ENCODE data around the gene GM2A.
"Not testable (repeated sequence)": the region's sequence is repeated elsewhere in the genome, so short reads cannot be mapped to it uniquely, and the experiment has no call there.

The GM2A gene

GRCh38 chr5:151251621-151252020 lies 1.4 kb upstream of the GM2A start:
- no peak for DNase-seq (ENCODE audit: low read depth in 2 of 2)

DNA sequence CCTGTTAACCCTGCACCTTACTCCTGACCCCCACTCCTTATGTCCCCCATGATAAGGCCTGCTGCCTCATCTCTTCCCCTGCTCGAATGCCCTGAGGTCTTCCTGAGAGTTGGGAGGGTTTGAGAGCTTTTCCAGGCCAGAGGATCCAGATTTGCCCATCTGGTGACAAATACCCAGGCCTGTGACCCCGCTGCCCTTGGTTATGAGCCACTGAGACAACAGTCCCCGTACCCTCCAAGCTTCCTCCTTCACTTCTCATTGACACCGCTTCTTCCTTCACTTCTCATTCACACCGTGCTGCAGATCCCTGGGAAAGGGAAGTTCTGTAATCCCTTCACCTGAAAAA lies 593 bp downstream of the GM2A start:
- no peak for DNase-seq (ENCODE audit: low read depth in 2 of 2)

- no peak for DNase-seq (ENCODE audit: low read depth in 2 of 2)
These were observed 1.6 kb downstream of the GM2A start for GRCh38 chr5:151254556-151254955.

DNA sequence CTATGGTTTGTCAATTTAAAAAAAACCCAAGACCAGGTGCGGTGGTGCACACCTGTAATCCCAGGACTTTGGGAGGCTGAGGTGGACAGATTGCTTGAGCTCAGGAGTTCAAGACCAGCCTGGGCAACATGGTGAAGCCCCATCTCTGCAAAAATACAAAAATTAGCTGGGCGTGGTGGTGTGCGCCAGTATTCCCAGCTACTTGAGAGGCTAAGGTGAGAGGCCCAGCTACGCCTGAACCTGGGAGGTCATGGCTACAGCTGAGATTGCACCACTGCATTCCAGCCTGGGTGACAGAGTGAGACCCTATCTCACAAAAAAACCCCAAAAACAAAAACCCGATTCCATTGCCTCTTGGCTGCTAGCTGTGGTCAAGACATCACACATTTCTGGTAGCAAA lies 2.0 kb downstream of the GM2A start:
- not testable (repeated sequence) for DNase-seq (ENCODE audit: low read depth in 2 of 2)

- no peak for DNase-seq (ENCODE audit: low read depth in 2 of 2)
These were observed 2.8 kb downstream of the GM2A start for GRCh38 chr5:151255621-151256286.

- no peak for DNase-seq (ENCODE audit: low read depth in 2 of 2)
These were observed 4.8 kb downstream of the GM2A start for GRCh38 chr5:151257731-151258181.

GRCh38 chr5:151258201-151258611 lies 5.2 kb downstream of the GM2A start:
- DNase-seq (ENCODE audit: low read depth in 2 of 2): no peak

DNA sequence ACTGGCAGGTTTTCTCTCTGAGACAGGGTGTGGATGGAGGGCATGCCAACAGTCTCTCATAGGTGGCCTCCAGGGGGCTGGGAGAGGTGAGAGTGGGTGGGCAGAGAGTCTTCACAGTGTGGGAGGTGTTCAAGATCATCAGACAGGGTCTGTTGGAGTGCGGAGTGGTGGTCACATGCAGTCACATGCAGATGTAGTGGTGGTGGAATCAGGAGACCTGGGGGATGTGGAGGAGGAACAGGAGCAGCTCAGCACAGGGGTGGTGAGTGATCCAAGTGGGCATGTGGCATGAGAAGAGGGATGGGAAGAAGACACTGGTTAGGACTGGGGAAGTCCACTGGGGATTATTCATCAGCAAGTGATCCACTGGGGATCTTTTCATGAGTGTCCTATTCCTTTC lies 5.8 kb downstream of the GM2A start:
- no peak for DNase-seq (ENCODE audit: low read depth in 2 of 2)

- DNase-seq (ENCODE audit: low read depth in 2 of 2): no peak
These were observed 6.9 kb downstream of the GM2A start for GRCh38 chr5:151259931-151260330.

- DNase-seq (ENCODE audit: low read depth in 2 of 2): no peak
These were observed 9.5 kb downstream of the GM2A start for GRCh38 chr5:151262532-151262931.

- DNase-seq (ENCODE audit: low read depth in 2 of 2): no peak
These were observed 11.1 kb downstream of the GM2A start for GRCh38 chr5:151264113-151264512.

DNA sequence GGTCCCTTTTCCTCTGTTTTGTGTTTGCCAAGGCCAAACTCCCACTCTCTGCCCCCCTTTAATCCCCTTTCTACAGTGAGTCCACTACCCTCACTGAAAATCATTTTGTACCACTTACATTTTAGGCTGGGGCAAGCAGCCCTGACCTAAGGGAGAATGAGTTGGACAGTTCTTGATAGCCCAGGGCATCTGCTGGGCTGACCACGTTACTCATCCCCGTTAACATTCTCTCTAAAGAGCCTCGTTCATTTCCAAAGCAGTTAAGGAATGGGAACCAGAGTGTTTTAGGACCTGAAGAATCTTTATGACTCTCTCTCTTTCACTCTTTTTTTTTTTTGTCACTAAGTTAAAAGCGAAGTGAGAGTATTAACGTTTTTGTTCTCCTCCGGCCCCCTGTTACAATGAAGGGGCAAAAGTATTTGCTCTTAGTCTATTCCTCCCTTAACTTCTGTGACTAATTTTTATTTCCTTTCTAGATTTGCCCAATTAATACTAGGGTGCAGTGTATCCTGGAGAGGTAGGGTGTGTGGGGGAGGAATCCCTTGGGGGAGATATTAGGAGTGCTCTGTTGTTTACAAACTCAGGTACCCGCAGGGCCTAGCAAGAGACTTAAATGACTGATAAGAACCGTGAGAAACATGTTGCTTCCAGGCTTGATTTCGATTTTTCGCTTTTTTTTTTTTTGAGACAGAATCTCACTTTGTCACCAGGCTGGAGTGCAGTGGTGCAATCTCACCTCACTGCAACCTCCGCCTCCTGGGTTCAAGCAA lies 14.7 kb downstream of the GM2A start:
- no peak for DNase-seq (ENCODE audit: low read depth in 2 of 2)

DNA sequence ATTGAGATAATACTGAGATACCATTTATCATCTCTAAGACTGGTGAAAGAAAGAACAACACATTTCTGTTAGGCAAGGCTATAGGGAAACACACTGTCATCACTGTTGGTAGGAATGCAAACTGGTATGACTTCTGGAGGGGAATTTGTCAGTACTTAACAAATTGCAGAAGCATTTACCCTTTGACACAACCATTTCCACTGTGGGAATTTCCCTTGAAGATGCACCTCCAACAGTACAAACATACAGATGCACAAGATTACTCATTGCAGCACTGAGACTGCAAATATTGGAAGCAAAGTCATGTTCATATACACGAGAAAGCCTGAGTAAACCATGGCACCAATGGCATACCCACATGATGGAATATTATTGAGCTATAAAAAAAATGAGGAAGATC lies 17.6 kb downstream of the GM2A start:
- no peak for DNase-seq (ENCODE audit: low read depth in 2 of 2)

DNA sequence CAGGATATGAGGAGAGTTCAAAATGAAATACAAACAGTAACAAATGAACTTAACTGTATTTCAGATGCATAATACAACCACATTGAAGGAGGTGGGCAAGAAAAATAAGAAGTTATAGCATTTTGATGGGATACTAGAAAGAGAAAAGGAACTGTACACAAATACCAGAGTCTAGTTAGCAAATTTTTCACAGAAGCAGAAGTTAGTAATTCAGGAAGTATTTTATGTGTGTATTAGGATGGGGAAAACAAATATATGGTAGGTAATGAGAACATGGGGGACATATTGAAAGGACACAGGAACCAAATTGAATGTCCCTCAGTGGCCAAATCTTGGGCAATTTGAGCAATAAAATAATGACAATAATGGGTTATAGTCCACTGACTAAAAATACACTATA lies 18.4 kb downstream of the GM2A start:
- DNase-seq (ENCODE audit: low read depth in 2 of 2): no peak

DNA sequence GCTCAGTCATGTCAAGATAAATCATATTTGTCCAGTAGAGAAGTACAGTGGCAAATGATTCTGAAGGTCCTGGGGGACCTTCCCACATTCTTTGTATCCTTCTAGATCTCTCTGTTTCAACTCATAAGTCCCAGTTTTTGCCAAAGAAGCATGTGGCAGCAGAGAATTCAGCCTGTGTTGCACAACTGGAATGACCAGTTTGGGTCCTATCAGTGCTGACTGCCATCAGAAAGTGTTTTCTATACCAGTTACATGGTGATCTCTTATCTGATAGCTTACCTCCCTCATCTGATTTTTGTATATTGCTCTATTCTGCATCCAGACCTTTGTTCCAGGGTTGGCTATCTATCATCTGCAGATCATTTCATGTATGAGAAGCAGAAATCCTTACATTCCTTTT lies 21.7 kb downstream of the GM2A start:
- no peak for DNase-seq (ENCODE audit: low read depth in 2 of 2)

DNA sequence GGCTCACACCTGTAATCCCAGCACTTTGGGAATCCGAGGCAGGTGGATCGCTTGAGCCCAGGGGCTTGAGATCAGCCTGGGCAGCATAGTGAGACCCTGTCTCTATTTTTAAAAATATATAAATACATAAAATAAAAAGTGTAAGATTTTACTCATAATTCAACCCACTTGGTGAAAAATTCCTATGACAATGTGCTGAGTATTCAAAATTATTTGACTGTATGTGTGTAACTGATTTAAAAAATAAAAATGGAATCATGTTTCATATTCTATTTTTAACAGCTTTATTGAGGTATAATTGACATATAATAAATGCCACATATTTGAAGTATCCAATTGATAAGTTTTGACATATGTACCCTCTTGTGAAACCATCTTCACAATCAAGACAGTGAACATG lies 22.8 kb downstream of the GM2A start:
- DNase-seq (ENCODE audit: low read depth in 2 of 2): no peak

DNA sequence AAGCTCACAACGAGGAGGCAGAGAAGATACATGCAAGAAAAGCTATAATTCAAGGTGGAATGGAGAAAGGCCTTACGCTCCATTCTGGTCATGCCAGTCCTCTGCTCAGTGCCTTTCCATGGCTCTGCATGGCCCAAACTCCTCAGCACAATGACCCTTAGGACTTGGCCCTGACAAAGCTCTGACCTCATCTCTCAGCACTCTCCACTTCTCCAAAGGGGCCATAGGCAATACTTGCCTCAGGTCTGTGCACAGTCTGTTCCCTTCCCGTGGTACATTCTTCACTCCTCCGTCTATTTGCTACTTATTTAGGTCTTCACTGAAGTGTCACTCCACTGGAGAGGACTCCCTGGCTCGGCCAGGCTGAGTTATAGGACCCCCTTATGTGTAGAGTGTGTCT lies 25.9 kb downstream of the GM2A start:
- DNase-seq (ENCODE audit: low read depth in 2 of 2): no peak

- DNase-seq (ENCODE audit: low read depth in 2 of 2): no peak
These were observed 27.5 kb downstream of the GM2A start for GRCh38 chr5:151280443-151280842.

GRCh38 chr5:151281001-151281639 lies 28.1 kb downstream of the GM2A start:
- DNase-seq (ENCODE audit: low read depth in 2 of 2): no peak

DNA sequence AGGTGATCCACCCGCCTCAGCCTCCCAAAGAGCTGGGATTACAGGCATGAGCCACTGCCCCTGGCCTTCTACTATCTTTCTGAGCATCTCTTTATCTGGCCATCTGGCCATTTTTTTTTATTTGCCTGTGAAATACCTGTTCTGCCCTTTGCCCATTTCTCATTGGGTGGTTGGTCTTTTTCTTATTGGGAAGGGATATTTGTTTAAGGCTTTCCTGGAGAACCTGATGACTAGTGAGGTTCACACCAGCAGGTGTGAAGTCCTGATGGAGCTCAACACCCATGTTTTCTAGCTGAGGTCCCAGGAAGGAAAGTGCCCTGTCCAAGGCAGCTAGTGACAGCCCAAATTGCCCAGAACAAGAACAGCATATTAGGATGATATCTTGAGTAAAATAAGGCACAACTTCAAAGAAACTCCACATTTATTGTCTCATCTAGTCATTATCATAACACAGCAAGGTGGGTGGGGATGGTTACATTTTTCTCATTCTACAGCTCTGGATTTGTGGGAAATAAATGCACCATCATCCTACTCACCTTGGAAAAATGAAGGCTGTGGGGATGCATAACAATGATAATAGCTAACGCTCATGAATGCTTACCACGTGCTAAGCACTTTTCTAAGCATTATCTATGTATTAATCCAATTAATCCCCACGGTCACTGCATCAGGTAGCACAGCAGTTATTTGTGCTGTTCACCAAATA lies 30.3 kb downstream of the GM2A start:
- no peak for DNase-seq (ENCODE audit: low read depth in 2 of 2)

DNA sequence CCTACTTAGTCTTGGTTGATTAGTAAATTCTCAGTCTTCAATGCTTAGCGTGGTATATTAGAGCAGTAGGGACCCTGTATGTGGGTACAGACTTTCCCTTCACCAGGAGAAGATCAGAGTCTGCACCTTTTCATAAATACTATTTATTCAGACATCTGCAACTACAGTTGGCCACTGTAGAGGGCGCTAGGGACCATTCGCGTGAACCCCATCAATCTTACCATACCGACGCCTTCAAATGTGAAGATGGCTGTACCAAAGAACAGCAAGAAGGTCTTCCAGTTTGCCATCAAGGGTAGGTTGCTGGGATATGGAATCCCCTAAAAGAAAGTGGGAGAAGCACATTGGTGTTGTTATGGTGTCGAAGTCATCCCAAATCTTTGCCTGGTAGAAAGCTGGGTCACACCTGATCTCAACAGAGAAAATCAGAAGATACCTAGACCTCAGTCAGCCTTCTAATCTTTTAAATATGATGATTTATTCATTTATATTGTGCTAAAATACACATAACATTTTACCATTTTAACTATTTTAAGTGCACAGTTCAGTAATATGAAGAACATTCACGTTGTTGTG lies 31.5 kb downstream of the GM2A start:
- no peak for DNase-seq (ENCODE audit: low read depth in 2 of 2)

DNA sequence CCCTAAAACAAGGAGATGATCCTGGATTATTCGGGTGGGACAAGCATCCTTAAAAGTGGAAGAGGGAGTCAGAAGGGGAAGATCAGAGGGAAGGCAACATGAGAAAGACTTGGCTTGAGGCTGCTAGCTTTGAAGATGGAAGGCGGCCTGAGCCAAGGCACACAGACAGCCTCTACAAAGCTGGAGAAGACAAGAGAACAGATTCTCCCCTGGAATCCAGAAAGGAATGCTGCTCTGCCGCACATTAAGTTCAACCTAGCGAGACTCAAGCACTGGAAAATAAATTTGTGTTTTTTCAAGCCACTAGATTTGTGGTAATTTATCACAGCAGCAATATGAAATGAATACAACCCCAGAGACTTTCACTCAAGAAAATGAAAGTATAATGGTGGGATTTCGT lies 32.7 kb downstream of the GM2A start:
- no peak for DNase-seq (ENCODE audit: low read depth in 2 of 2)

Measured in stimulated activated CD8-positive, alpha-beta memory T cell treated with anti-CD3 and anti-CD28 coated beads, Interleukin-7, amount 100 ng/mL, for 4 hours (primary cell).